Measurements from ENCODE around the gene TYW1. TPM values are rescaled to one million over a fixed set of nuclear protein-coding genes. Genes with fewer than 3 reads are reported as not detected.
"Not testable (repeated sequence)": the region's sequence is repeated elsewhere in the genome, so short reads cannot be mapped to it uniquely, and the experiment has no call there.

TYW1 gene
- total RNA-seq, 1 experiment from 2014 or later: 43.1 TPM

DNA sequence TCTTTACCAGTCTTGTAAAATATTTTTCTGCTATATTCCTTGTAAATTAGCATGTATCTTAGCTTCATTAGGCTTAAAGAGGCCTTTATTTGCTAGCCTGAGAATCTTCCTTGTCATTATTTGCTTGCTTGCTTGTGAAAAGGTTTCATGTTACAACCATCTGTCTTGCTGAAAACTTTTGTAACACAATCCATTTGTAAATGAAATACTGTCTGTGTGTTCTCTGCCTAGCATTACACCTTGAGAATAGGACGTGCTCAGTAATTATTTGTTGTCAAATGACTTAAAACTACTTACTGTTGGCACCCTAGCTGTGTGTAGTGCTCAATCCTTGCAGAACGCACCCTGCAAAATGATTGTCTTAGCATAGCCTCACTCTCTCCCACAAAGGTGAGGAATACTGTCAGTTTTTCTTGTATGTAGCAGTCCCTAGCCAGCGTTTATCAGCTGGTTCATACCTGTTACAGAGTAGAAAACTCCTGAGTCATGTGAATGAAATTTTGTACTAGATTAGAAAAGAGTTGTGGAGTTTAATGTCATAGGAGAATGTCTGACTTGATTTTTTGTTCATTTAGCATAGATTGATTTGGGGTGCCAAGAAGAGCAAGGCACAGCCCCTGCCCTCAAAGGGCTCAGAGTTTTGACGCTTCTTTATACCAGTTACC is 193.3 kb downstream of the TYW1 start:
- DNase-seq (ENCODE audit: low read depth): not testable (repeated sequence)

DNA sequence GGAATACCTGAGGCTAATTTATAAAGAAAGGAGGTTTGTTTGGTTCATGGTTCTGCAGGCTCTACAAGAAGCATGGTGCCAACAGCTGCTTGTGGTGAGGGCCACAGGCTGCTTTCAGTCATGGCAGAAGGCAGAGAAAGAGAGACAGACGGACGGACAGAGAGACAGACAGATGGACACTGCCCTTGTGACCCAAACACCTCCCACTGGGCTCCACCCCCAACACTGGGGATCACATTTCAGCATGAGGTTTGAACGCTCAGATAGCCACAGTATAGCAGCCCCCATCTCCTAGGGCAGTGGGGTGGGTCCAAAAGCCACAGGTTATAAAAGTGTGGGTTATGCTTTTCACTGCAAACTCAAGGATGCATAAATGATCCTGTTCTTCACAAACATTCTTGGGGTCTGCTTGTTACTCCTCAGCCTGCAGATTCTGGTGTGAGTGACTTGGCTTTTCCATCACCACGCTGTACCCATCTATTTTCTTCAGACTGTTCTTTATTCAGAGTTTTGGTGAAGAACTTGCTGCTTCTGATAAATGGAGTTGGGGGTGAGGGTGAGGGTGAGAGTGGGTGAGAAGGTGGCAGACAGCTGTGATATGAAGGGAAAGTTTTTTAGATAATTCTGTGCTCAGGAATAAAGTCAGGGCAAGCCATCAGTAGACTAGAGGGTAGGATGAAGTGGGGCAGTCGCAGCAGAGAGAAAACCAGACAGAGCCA is 194.5 kb downstream of the TYW1 start:
- not testable (repeated sequence) for DNase-seq (ENCODE audit: low read depth)

DNA sequence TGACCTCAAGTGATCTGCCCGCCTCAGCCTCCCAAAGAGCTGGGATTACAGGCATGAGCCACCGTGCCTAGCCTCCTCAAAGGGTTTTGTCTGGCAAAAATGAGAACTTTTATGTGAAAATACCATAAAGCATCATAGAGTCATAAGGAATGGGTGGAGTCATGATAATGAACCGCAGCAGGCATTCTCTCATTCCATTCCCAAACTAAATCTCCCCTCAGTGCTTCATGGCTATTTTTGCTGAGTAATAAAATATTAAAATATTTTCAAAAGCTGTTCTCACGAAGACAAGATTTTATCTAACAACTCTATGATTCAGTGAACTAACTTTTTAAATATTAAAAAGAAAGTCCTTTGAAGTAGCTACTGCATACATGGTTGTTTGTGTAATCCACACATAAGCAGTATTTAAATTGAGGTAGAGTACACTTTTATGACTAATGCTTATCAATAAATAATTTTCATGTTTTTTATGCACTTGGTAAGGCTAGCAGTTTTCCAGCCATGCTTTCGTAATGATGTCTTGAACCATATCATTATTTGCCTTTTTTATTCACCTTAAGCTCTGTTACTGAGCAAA is 195.6 kb downstream of the TYW1 start:
- not testable (repeated sequence) for DNase-seq (ENCODE audit: low read depth)

DNA sequence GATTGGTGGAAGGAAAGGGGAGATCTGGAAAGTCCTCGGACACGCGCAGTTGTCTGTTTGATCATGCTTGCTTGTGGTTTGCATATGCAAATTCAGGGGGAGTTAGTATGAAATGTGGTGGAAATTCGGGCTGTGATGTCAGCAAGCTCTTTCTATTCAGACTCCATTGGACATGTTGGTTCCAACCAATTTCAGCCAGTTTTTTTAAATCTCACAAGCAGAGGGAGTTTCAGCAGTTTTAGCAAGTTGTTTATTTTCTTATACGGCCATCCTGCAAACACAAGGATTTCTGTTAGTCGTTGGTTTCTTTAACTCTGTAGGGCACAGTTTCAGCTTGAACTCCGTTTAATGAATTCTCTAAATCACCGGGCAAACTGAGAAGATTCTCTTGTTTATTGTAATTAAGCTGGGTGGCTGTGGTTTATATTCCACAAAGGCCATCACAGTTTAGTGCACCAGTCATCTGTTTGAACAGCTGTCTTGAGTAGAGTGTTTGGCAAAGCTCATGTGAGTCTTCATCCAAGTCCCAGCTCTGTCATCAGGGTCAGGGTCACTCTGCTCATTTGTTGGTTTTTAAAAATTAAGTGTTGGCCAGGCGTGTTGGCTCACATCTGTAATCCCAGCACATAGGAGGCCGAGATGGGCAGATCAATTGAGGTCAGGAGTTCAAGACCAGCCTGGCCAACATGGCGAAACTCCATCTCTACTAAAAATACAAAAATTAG is 196.4 kb downstream of the TYW1 start:
- not testable (repeated sequence) for DNase-seq (ENCODE audit: low read depth)

DNA sequence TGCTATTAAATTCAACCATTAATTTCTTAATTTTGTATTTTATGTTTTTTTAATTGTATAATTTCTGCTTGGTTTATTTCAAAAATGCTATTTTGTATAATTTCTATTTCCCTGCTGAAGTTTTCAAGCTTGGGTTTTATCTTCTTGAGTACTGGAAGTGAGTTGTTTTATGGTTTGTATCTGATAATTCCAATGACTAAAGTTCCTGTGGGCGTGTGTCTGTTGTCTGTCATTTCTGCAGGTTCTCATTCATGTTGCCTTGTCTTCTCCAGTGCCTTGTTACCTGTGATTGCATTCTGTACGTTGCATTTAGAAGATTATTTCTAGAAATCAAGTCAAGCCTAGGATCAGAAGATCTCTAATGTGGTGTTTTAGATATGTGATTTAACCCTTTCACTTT is 199.5 kb downstream of the TYW1 start:
- DNase-seq (ENCODE audit: low read depth): not testable (repeated sequence)

DNA sequence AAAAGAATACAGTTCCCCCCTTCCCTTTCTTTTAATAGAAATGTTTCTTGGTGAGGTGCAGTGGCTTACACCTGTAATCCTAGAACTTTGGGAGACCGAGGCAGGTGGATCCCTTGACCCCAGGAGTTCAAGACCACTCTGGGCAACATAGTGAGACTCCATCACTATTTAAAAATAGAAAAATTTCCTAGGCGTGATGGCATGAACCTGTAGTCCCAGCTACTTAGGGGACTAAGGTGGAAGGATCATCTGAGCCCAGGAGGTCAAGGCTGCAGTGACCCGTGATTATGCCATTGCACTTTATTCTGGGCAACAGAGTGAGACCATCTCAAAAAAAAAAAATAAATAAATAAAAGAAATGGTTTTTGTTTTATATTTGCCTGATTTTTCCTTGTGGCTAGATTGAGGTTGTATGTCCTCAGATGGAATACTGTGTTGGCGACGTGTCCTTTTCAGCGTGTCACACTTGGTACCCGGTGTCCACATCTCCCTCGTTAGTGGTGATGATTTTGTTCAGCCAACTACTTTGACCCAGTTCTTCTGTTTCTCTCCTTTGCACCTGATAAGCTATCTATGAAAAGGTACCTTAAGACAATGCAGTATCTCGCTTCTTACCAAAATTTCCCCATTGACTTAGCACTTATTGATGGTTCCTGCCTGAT is 202.4 kb downstream of the TYW1 start:
- DNase-seq (ENCODE audit: low read depth): not testable (repeated sequence)

DNA sequence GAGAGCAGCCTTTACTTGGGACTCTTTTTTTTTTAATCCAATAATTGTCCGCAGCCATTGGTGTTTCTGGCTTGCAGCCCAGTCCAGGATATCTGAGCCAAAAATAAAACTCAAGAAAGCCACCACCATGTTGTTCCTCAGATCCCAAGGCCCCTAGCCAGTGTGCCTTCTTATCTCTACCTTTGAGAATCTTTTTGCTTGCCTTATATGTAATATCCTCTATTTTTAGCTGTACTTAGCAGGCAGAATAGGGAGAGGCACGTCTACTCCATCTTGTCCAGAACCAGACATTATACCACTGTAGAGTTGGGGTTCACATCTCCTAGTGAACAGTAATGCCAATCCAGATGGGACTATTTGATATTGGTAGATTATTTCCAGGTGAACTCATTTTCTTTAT is 209.1 kb downstream of the TYW1 start:
- not testable (repeated sequence) for DNase-seq (ENCODE audit: low read depth)

DNA sequence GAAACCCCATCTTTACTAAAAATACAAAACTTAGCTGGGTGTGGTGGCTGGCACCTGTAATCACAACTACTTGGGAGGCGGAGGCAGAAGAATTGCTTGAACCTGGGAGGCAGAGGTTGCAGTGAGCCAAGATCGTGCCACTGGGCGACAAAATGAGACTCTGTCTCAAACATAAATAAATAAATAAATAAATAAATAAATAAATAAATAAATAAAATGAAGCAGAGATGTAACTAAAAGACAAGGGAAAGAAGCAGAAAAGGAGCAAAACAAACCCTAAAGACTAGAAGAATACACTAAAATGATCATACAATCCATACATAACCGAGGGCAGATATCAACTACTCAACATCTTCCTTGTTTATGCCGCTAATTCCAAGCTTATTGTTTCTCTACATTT is 209.8 kb downstream of the TYW1 start:
- no peak for DNase-seq (ENCODE audit: low read depth)

DNA sequence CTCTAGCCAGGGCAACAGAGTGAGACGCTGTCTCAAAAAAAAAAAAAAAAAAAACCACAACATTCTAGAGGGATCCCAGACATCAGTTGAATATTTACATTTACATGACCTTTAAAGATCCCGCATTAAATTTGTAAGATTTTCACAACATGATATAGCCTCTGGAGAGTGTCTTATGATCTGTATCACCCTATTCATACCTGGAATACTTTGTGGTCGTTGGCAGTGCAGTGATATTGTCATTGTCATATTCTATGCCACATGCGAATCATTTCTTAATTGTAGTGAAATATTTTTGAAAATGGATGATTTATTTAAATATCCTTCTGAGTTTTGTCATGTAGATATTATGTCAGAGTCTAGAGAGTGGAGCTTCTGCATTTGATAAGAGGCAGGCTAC is 212.0 kb downstream of the TYW1 start:
- DNase-seq (ENCODE audit: low read depth): not testable (repeated sequence)

DNA sequence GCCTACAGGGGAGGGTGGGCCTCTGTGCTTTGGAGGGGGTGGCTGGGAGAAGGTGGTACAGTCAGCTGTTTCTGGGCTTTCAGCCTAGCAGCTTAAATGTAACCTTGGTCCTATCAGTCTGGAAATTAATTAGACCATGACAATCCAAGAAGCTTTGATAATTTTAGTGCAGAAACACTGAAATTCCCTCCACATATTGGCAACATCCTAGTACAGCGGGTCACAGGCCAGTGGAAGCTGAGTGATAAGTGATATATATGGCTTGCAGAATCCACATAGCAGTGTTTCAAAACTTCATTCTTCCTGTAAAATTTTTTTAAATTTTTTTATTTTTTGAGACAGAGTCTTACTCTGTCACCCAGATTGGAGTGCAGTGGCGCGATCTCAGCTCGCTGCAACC is 212.6 kb downstream of the TYW1 start:
- no peak for DNase-seq (ENCODE audit: low read depth)

DNA sequence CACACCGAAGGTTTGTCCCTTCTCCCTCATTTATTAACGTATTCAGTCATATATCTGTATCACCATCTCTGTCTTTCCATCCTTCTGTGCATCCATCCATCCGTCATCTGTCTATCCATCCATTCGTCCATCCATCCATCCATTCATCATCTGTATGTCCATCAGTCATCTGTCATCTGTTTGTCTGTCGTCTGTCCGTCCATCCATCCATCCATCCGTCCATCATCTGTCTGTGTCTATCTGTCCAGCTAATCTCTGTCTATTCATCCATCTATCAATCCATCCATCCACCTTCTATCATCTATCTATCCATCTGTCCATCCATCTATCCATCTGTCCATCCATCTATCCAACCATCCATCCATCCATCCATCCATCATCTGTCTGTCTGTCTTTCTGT is 213.9 kb downstream of the TYW1 start:
- no peak for DNase-seq (ENCODE audit: low read depth)

DNA sequence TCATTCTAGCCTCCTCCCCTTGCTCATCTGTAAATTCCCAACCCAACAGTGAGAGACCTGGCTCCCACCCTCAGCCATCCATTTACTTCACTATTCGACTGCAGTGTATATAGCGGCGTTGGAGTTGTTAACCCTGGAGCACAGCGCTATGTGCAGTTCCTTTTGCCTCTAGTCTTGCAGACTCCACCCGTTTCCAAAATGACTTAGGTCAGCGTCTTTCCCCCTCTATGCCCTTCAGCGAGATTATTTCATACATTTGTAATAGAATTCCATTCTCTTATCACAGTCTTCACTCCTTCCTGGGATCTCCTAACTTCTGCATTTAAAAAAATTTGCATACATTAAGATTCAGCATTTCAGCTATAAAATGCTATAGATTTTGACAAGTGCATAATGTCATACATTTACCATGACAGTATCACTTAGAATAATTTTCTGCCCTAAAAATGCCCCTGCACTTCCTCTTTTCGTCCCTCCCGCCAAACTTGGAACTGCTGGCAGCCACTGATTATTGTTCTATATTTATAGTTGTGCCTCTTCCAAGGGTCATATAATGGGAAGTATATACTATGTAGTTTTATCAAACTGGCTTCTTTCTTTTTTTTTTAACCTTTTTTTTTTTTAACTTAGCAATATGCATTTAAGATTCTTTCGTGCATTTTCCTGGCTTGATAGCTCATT is 215.2 kb downstream of the TYW1 start:
- not testable (repeated sequence) for DNase-seq (ENCODE audit: low read depth)

DNA sequence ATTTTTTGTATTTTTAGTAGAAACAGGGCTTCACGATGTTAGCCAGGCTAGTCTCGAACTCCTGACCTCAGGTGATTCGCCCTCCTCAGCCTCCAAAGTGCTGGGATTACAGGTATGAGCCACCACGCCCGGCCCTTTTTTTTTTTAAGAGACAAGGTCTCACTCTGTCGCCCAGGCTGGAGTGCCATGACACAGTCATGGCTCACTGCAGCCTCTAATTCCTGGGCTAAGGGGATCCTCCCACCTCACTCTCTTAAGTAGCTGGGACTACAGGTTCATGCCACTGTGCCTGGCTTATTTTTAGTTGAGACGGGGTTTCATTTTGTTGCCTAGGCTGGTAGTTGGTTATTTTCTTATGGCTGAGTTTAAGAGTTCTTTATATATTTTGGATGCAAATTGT is 216.4 kb downstream of the TYW1 start:
- not testable (repeated sequence) for DNase-seq (ENCODE audit: low read depth)

DNA sequence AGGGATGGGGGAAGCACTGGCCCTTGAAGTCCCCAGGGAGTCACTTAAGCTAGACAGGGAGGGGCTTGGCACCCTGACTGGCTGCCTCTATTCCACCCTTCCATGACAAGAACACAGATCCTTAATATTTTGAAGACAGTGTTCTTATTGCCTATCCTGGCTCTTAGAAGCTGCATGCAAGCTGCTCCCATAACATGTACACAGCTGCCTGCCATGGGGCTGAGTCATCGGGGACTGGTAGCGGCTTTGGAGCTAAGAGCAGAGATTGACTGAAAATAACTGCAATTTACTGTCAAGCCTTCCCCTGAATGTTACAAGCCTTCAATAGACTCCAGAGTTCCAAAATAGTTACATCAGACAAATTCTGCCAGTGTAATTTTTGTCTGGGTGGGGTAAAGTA is 226.9 kb downstream of the TYW1 start:
- DNase-seq (ENCODE audit: low read depth): peak; percentile 43

DNA sequence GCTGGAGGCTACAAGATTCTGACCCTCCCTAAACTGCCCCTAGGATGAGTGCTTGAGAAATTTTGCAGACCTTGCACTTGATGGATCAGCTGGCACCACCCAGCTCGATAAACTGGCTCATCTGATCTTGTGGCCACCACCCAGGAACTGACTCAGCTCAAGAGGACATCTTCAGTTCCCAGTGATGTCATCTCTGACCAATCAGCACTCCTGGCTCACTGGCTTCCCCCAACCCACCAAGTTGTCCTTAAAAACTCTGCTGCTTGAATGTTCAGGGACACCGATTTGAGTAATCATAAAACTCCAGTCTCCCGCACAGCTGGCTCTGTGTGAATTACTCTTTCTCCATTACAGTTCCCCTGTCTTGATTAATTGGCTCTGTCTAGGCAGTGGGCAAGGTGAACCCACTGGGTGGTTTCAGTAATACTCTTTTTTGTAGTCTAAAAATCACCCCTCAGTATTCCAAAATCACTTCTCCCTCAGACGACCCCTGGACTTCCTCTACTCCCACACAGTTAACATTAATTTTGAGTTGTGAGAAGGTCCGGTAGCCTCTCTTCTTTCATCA is 229.8 kb downstream of the TYW1 start:
- peak; percentile 61 for DNase-seq (ENCODE audit: low read depth)

DNA sequence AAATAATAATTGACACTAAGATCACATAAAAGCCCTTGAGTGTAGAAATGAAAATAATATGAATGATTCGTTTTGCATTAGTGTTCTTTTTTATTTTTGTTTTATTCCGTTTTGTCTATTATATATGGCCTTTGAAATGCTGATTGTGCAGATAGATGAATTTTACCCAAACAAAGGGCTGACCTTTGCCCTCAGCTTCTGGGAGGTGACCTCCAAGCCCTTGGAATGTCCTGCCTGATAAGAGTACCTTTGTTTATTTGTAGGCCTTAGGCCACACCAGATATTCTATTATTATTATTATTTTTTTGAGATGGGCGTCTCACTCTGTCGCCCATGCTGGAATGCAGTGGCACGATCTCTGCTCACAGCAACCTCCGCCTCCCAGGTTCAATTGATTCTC is 230.3 kb downstream of the TYW1 start:
- DNase-seq (ENCODE audit: low read depth): not testable (repeated sequence)

DNA sequence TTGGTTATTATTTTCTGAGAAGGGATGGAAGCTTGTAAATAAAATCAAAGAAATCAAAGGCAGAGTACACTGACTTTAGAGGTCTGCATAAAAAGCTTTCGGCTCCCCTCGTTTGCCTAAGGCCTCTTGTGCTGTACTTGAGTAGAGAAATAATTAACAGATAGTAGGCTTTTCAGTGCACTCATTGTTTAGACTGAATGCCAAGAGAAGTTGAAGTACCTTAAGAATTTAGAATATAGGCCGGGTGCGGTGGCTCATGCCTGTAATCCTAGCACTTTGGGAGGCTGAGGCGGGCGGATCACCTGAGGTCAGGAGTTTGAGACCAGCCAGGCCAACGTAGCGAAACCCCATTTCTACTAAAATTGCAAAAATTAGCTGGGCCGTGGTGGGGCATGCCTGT is 232.4 kb downstream of the TYW1 start:
- DNase-seq (ENCODE audit: low read depth): not testable (repeated sequence)

DNA sequence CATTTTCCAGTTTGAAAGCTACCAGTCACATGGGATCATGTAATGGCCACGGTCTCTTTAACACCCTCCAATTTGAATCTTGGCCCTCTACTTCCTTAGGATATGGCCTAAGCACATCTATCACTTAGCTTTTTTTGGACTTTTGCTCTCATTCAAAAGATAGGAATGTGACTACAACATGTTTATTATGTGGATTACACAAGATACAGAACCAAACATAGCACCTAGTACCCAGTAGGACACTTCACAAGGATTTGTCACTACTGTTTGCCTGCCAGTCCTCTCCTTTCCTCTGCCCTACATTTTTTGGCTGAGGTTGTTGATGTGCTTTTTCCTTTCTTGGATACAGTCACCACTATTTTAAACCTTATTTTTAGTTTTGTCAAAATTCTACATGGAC is 233.4 kb downstream of the TYW1 start:
- DNase-seq (ENCODE audit: low read depth): not testable (repeated sequence)

DNA sequence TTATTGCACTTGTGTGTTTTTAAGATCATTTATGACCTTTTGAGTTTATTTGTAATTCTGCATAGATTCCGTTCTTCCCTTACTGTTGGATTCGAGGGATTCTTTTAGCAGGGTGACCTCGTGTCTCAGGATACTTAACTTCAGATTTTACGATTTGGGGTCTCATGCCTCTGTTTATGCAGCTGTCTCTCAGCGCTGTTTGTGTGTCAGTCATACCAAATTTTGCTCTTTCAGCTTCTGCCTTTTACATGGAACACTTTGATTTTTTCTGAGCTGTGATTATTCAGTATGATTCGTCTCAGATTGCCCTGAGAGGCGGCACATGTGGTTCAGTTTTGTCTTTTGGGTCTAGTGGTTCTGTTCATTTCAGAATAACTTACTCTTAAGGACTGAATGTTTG is 236.9 kb downstream of the TYW1 start:
- DNase-seq (ENCODE audit: low read depth): not testable (repeated sequence)

DNA sequence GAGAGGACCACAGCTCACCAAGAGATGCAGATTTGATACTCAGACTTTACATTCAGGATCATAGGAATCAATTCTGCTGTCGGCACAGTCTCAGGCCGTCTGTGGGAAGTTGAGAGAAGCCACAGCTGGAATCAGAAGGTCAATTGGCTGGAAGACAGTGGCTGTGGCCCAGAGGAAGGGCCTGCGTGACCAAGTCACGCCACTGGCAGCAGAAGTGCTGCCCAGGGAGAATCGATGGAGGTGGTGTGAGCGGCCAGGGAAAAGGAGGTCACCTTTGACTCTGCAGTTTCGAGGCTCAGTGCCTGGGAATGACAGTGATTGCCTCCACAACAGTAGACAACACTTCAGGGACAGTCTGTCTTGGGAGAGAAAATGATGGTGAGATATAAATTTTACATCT is 239.6 kb downstream of the TYW1 start:
- not testable (repeated sequence) for DNase-seq (ENCODE audit: low read depth)

DNA sequence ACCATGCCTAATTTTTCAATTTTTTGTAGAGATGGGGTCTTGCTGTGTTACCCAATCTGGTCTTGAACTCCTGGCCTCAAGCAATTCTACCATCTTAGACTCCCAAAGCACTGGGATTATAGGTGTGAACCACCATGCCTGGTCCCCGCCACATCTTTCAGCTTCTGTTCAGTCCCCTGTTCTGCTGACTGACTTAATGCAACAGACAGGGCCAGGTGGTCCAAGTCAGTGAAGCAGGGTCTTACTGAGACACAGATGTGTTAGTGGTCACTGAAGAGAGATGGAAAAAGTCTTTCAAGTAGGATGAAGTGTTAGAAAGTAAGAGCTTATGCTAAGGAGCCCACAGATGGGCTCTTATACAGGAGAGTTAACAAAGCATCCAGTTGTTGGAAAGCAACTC is 246.2 kb downstream of the TYW1 start:
- DNase-seq (ENCODE audit: low read depth): not testable (repeated sequence)

Measured in Daoy (cell line).